GM21360 (cell line): ENCODE data around the gene TDRD3.
A peak's percentile ranks its signal among the peaks of the same experiment; 100 is the strongest.

Experiments
- ATAC-seq: cut with Tn5 transposase; IDR thresholded peaks from one replicate; pipeline ENCODE4 v1.9.1; 2021; ENCODE audit warnings: mild to moderate bottlenecking, moderate library complexity; ENCODE audit not compliant: unreplicated experiment

The TDRD3 gene

DNA sequence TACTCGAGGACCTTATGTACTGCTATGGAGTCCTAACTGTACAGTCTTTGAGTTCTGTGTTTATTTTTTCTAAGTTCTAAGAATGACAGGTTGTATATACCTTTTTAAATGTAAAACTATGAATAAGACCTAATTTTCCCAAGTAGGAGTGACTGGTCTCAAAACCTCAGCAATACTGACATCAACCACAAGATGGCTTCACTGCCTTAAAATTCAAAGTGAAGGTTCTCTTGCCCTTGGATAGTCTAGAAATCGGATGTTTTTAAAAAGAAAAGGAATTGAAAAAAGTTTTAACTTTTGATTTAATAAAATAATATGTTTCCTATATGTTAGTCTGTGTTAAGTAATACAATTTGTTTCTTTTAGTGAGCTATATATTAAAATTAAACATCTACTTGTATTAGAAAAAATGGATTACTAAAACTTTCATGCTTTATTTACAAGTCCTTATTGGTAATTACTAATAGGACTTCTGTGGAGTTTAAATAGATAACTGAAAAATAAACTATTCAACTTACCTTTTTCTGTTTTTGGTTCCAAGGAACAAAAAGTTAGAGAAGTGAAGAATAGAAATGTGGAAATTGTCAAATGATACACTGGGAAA is 52.0 kb downstream of the TDRD3 start:
- ATAC-seq = peak; percentile 88

DNA sequence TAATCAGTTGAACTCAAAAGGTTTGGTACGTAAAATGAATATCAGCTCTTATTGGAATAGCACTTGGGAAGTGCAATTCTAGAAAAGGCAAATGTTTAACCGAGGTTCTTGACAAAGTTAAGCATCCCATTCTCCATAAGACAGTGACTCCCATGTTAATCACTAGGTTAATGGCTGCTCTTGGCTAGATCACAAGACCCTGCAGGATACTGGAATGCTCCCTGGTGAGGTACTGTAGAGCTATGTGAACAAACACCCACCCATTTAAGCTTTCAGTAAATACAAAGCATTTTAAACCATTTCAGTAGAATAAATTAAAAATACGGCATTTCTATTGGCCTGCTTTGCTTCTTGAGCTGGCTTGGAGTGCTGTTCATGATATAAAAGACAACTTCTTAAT is 56.5 kb downstream of the TDRD3 start:
- no peak for ATAC-seq

DNA sequence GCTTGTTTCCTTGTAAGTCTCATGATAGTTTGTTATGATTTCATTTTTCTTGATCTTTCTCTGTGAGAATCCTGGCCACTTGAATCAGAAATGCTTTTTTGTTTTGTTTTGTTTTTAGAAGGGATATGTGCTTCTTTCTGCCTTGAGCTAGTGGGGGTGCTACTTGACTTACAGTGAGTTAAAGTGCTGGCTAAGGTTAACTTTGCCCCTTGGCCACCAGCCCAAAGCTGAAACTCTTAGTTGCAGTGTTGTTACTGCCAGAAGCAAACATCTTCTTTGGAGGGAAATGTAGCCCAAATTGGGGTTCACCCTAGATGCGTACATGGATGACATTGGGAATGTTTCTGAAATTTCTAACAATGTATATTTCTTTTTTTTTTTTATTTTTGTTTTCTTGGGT is 57.4 kb downstream of the TDRD3 start:
- no peak for ATAC-seq

DNA sequence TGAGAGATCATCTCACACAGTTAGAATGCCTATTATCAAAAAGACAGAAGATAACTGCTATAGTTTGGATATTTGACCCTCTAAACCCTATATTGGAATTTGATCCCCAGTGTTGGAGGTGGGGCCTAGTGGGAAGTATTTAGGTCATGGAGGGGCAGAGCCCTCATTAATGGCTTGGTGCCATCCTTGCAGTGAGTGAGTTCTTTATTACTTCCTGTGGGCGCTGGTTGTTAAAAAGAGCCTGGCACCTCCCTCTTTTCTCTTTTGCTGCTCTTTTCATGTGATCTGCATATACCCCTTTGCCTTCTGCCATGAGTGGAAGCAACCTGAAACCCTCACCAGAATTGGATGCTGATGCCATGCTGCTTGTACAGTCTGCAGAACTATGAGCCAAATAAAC is 66.8 kb downstream of the TDRD3 start:
- no peak for ATAC-seq

DNA sequence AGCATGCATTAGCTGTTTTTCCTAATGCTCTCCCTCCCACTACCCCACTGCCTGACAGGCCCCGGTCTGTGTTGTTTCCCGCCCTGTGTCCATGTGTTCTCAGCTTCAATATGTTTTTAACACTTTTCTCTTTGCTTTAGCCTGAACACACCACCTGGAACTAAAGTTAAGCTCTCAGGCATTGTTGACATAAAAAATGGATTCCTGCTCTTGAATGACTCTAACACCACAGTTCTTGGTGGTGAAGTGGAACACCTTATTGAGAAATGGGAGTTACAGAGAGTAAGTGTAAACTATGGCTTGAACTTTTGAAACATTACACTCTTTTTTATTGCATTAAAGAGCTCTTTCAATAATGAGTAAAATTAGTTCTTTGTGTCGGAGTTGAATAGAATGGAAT is 70.1 kb downstream of the TDRD3 start:
- no peak for ATAC-seq

DNA sequence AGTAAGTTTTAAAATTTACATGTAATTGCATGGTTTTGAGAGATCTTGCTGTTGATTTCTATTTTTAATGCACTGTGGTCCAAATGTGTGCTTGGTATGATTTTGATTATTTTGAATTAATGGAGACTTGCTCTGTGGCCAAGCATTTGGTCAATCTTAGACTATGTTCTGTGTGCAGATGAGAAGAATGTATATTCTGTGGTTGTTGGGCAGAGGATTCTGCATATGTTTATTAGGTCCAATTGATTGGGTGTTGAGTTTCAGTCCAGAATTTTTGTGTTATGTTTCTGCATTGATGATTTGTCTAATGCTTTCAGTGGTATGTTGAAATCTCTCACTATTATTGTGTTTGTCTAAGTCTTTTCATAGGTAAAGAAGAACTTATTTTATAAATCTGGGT is 82.3 kb downstream of the TDRD3 start:
- no peak for ATAC-seq

DNA sequence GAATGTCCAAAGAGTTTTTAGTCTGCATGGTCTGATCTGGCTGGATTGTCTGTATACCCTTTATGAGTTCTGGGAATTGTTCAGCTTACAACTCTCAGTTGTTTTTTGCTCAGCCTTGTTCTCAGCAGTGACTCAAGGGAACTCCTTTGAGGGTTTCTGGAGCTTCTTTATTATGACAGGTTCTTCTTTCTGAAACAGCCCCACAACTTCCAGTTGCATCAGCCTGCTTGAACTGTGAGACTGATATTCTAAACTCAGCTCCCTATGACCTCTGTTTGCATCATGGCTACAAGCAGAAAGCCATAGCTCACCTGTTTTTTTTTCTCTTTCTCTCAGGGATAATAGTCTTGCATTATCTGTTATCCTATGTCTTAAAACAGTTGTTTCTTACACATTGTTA is 85.0 kb downstream of the TDRD3 start:
- no peak for ATAC-seq

DNA sequence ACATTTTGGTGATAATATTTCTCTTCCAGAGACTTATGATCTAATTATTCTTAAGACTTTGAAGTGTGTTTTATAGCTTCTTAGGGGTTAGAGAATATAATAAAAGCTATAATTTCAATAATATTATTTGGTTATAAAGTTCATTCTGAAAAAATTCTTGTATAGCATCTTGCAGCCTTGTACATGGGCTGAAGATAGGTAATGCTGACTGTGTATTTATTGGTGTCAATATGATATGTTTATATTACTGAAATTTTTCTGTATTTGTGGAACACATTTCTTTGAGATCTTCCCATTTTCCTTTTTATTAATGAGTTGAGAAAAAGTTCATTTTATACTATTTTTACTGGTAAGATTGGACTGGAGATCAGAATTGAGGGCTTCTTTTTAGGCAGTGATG is 87.8 kb downstream of the TDRD3 start:
- ATAC-seq = no peak

DNA sequence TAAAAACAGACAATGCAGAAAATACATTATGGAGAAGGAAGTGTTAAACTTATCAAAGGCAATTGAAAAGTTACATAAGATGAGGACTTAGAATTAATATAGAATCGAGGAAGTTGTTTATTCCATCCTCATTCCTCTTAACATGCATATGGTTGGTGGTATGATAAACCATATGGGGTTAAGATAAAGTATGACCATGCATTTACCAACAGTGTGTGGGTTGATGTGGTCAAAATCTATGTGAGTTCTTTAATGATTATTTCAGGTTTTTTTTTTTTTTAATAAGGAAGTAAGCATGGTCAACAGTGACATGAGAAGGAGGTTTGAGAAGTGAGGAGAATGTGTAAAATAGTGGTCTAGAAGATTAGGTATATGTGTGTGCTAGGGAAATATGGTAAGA is 94.5 kb downstream of the TDRD3 start:
- ATAC-seq = no peak

DNA sequence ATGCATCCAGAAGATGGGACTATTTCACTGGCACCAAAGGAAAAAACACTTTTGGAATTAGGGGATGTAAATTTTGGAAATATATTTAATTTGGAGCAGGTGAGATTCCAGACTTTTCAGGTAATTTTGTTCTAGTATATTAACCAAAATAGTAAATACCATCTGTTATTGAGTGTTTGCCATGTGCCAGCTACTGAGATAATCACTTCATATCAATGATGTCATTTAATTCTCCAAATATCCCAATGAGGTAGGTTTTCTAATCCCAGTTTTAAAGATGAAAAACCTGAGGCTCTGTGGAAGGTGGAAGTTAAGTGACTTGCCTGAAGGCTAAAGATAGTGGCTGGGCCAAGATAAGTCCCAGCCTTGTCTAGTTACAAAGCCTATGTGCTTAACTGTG is 95.2 kb downstream of the TDRD3 start:
- ATAC-seq = no peak

DNA sequence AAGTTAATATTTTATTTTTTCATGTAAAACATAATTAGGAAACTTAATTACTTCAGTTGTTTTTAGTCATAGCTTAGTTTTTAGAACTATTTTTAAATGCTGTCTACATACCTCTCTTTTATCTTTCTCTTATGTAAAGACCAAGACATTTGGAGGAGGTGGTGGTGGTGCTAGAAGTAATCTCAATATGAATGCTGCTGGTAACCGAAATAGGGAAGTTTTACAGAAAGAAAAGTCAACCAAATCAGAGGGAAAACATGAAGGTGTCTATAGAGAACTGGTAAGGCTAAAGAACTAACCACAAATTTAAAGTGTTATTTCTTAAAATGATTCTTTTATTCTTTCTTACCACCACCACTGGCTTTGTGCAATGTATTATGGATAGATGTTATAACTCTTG is 97.3 kb downstream of the TDRD3 start:
- ATAC-seq = no peak

DNA sequence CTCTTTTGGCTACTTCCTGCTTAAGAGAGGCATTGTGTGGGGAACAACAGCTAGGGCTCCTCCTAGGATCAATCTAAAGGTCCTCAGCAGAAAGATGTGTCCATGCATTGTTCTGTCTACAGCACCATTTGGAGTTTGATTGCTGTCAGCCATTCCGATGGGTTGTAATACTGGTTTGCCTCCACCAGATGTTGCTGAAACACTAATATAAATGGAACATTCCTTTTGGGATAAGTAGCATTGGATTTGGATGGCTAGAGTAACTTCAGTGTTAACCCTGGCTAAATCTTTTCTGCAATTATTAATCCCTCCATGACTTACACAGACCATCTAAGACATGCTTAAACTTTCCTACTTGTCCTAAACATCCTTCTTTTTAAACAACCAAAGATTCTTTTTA is 104.2 kb downstream of the TDRD3 start:
- ATAC-seq = no peak

DNA sequence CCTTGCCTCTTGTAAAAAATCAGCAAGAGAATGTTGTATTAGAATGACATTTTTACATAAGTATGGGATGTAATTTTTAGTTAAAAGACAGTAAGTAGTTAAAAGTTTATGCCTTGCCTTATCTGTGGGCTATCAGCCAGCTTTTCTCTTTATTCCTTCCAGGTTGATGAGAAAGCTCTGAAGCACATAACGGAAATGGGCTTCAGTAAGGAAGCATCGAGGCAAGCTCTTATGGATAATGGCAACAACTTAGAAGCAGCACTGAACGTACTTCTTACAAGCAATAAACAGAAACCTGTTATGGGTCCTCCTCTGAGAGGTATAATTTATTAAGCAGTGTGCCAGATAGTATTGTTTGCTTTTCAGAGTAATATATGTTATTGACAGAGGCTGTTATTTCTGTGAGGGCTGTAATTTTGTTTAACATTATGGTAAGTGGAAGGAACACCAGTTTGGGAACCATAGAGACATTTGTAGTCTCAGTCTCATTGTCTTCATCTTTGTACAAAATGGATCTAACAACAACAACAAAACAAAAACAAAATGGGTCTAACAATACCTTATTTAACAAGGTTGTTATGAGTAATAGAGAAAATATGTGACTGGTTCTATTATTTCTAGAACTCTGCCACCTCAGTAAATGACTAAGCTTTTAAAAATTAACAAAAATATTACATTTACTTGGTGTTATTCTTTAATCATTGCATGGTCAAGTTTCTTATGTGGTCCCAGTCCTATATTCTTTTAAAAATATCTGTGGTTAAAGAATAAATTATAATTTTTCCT is 112.8 kb downstream of the TDRD3 start:
- ATAC-seq = no peak

DNA sequence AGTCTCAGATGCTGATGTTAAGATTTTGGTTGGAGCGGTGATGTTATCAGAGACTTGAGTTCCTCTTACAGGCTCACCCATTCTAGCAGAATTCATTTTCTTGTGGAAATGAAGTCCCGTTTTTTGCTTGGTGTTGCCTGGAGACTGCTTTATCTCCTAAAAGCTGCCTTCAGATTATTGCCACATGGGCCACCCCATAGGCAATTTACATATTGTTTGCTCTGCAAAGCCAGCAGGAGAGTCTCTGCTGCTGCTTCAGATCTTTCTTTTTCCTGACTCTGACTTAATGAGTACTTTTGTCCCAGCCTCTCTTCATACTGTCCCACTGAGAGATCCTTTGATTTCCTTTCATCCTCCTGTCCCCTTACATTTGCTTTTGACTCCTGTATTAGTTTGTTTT is 114.6 kb downstream of the TDRD3 start:
- no peak for ATAC-seq

DNA sequence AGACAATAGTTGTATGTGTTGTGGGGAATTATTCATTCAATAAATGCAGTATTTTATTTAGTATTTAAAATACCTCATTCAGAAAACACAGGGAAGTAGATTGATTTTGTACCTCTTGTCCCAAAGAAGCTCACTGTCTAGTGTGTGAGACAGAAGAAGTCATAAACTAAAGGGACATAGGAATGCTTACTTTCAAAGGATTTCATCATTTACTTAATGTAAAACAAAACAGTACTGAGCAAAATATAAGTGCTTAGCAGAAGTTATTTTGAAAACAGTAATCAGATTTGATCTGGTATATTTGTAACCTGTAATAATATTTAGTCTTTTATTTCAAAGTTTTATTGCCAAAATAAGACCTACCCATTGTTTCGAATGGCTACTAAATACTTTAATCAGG is 117.9 kb downstream of the TDRD3 start:
- no peak for ATAC-seq

DNA sequence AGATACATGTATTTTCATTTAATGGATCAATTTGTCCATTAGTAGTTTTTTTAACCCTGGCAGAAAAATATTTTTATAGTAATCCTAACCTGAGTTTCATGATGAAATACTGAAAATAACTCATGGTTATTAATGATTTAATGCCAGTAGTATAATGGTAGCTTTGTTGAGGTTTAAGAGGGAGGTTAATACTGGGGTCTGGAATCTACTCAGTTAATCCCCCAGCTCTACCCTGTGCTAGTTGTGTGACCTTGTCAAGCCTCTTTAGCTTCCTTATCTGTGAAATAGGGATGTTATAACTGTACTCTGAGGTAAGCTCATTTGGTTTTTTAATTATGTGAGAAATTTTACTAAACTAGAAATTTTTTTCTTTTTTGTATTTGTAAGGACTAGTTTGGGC is 122.5 kb downstream of the TDRD3 start:
- no peak for ATAC-seq

DNA sequence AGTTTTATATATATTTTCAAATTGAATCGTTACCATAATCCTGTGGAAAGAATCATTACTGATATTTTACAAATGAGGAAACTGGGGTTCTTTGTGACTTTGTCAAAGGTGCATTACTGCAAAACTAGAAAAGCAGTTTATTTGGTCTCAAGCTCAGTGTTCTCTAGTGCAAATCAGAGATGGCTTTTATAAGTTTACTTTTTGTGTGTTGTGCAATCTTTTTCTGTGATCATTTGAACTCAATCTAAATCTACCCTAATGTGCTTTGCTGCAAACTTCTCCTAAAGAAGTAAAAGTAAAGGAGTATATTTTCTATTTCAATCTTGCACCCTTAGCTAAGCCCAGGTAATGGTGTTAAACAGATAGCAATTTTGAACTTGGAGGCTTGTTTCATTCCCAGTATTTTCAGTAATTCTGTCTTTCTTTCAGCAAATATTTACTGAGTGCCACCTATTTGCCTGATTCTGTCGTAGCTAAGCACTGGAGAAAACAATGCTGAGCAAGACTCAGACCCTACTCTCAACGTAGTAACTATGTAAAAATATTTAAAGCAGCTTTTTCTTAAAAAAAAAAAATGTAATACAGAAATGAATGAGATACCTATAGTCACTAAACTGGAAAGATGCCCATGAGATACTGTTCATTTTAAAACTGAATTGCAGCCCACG is 124.0 kb downstream of the TDRD3 start:
- ATAC-seq = no peak

DNA sequence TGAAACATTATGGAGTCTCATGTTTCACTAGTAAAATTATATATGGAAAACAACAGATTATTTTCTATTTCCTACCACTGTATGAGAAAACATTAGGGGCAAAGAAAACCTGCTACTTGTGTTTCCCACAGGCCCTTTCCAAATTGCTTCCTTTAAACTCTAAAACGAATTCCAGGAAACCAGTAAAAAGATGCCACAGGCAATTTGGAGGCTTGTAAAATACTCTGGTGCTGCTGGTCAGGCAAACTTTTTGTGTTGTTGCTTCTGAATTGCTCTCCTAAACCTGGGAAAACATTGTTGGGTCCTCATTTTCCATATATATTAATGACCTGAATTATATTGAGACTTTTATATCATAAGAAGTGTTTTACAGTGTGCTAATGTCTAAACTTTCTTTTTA is 141.5 kb downstream of the TDRD3 start:
- no peak for ATAC-seq

DNA sequence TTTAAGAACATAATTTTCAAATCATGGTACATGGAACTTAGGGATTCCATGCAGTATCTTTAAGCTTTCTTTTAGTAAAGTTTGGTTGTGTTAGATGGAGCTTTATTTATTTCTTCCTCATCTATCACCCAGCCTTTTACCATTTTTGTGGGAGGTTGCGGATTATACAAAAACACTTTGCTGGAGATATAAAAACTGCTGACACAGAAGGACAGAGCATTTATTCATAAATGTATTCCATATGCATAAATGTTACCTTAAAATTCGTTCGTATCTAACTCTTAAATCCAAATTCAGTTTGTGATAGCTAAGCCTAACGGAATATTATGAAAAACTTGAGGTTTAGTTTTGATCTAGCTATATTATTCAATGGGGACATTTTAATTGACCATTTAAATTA is 143.3 kb downstream of the TDRD3 start:
- ATAC-seq = no peak

DNA sequence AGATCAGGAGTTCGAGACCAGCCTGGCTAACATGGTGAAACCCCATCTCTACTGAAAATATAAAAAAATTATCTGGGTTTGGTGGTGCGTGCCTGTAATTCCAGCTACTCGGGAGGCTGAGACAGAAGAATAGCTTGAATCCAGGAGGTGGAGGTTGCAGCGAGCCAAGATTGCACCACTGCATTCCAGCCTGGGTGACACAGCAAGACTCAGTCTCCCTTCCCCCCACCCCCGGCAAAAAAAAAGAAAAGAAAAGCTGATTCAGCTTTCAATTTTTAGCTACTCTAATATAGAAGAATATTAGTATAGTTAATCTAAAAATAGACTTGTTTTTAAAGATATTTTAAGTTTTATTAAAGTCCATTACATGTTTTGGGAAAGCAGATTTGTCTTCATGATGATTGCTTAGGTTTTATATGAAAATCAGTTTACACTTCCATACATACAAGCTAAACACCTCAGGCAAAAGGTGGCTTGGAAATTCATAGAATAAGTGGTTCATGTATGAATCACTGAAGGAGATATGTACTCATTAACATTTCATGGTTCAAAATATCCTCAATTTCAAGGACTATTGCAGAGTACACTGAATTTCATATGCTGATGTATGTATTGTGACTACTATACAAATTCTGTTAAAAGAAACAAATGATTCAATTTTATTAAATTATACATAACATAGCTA is 165.2 kb downstream of the TDRD3 start:
- no peak for ATAC-seq

DNA sequence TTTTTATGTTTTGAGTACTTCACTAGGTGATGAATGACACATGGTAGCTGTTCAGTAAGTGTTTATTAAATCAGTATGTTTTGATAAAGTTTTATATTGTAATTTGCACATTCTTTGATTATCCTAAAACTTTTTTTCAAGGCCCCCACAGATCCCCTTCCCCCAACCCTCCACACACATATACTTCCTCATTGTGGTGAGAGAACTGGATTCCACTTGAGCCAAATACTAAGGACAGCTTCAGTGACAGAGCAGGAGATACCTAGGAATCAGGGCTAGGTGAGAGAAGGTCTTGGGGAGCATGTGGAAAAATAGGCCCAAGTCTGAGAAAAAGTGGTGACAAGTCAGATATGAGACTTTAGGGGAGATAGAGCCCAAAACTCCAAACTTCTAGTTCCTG is 174.6 kb downstream of the TDRD3 start:
- ATAC-seq = no peak
